Endothelial cell (in vitro differentiated cells): ENCODE results near the gene ZNF14. TPM values are rescaled to one million over a fixed set of nuclear protein-coding genes. Genes with fewer than 3 reads are reported as not detected.

Experiments used
- DNase-seq: peaks from one replicate; pipeline ENCODE4 v3.0.0; 2021; ENCODE audit warnings: low spot score
- H3K27ac Mint-ChIP-seq: one replicate; pipeline ENCODE4 v1.8.0; 2021; ENCODE audit warnings: mixed read lengths, inconsistent platforms; ENCODE audit not compliant: unreplicated experiment
- H3K27me3 Mint-ChIP-seq: one replicate; pipeline ENCODE4 v1.8.0; 2021; ENCODE audit warnings: mild to moderate bottlenecking, moderate library complexity, mixed read lengths, inconsistent platforms; ENCODE audit not compliant: unreplicated experiment
- H3K36me3 Mint-ChIP-seq: one replicate; pipeline ENCODE4 v1.8.0; 2021; ENCODE audit warnings: mild to moderate bottlenecking, low read depth, mixed read lengths, inconsistent platforms; ENCODE audit not compliant: unreplicated experiment
- H3K4me1 Mint-ChIP-seq: one replicate; pipeline ENCODE4 v1.8.0; 2021; ENCODE audit warnings: mild to moderate bottlenecking, mixed read lengths, inconsistent platforms; ENCODE audit not compliant: unreplicated experiment
- H3K4me3 Mint-ChIP-seq: one replicate; pipeline ENCODE4 v1.8.0; 2021; ENCODE audit warnings: mild to moderate bottlenecking, mixed read lengths, inconsistent platforms; ENCODE audit not compliant: unreplicated experiment
- H3K9me3 Mint-ChIP-seq: one replicate; pipeline ENCODE4 v1.8.0; 2021; ENCODE audit warnings: mixed read lengths, inconsistent platforms; ENCODE audit not compliant: unreplicated experiment
- CTCF ChIP-seq: fragments of 200-600 bp; sonication (generic); IDR thresholded peaks from one replicate; pipeline ENCODE4 v1.5.0; 2021; ENCODE audit warnings: antibody characterized with exemption; ENCODE audit not compliant: unreplicated experiment
- total RNA-seq: library from RNA; stranded (reverse); fragmentation: NEBNext Ultra II Directional; extraction: Animal tissue kit (Norgen Biotek cat#: 25700); gene quantifications from one replicate; pipeline ENCODE4 v1.2.1, GENCODE V29; 2021; ENCODE audit not compliant: unreplicated experiment

Gene ZNF14
- total RNA-seq, 1 donor from 2014 or later: 6.8 TPM

DNA sequence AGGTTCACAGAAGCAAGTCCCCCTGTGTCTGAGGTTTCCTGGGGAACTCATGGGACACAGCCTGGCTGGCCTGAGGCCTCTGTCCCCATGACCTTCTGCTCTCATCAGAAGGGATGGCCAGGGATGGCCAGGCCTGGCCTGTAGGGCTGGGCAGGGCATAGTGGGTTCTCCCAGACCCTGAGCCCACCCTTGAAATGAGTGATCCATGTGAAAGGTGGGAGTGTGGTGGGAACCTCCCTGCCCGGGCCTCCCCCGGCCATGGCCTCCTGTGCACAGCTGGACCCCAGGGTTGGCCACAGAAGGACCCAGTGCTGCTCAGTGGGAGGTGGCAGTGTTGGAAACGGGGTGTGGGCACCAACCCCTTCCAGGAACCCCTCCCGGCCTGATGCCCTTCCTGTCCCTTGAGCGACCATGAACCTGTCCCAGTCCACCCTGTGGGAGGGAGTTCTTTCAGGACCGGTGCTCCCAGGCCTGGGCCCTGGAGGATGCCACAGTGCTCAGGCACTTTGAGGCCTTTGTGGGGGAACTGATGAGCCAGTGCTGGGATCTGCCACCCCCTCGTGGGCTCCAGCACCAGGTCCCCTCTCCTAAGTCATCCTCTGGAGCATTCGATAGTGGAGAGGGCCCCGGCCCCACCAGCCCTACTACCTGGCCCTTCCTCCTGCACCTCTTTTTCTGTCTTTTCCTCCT lies 15.5 kb upstream of the ZNF14 start:
- H3K9me3 Mint-ChIP-seq: peaks cover 11% of the 10 kb centered on the region
- H3K27ac Mint-ChIP-seq: no peak overlapping the region
- no peak for DNase-seq
- H3K4me1 Mint-ChIP-seq: no peaks in the 10 kb centered on the region
- no peak for TF ChIP-seq CTCF
- peaks cover 9% of the 10 kb centered on the region for H3K36me3 Mint-ChIP-seq
- H3K4me3 Mint-ChIP-seq: no peak overlapping the region
- peaks cover 8% of the 10 kb centered on the region for H3K27me3 Mint-ChIP-seq

GRCh38 chr19:19747357-19748220 lies 14.7 kb upstream of the ZNF14 start:
- DNase-seq: no peak
- Mint-ChIP-seq H3K27ac (no peak overlapping the region), H3K9me3 (peaks cover 11% of the 10 kb centered on the region)

GRCh38 chr19:19746286-19747213 lies 13.6 kb upstream of the ZNF14 start:
- no peak overlapping the region for H3K4me3 Mint-ChIP-seq
- H3K27me3 Mint-ChIP-seq: peaks cover 8% of the 10 kb centered on the region
- H3K4me1 Mint-ChIP-seq: no peaks in the 10 kb centered on the region
- no peak overlapping the region for H3K27ac Mint-ChIP-seq
- no peak for TF ChIP-seq CTCF
- peaks cover 3% of the 10 kb centered on the region for H3K36me3 Mint-ChIP-seq
- DNase-seq: no peak
- H3K9me3 Mint-ChIP-seq: peaks cover 2% of the 10 kb centered on the region

More at GRCh38 chr19:19747357-19748220, 14.7 kb upstream of the ZNF14 start:
- Mint-ChIP-seq H3K36me3 (peaks cover 9% of the 10 kb centered on the region), H3K4me1 (no peaks in the 10 kb centered on the region), H3K4me3 (no peak overlapping the region), H3K27me3 (peaks cover 8% of the 10 kb centered on the region)
- TF ChIP-seq CTCF: no peak

- Mint-ChIP-seq H3K27me3 (peaks cover 8% of the 10 kb centered on the region), H3K36me3 (no peaks in the 10 kb centered on the region), H3K4me1 (no peaks in the 10 kb centered on the region), H3K9me3 (no peaks in the 10 kb centered on the region), H3K4me3 (no peak overlapping the region), H3K27ac (no peak overlapping the region)
- TF ChIP-seq CTCF: no peak
- no peak for DNase-seq
These were observed 12.8 kb upstream of the ZNF14 start for GRCh38 chr19:19745496-19746285.
